Measurements from ENCODE around the gene ATP10A. TPM values are rescaled to one million over a fixed set of nuclear protein-coding genes. Genes with fewer than 3 reads are reported as not detected.

Gene ATP10A
- total and polyA plus RNA-seq, 8 donors = 1.5 to 15.2 (median 3.2) TPM

GRCh38 chr15:25728816-25729215, 134.3 kb downstream of the ATP10A start:
- TF ChIP-seq CTCF (IDR thresholded peaks at IDR 0.05) (no peak), POLR2A (IDR thresholded peaks at IDR 0.05) (no peak), EP300 (IDR thresholded peaks at IDR 0.05) (no peak), POLR2AphosphoS5 (IDR thresholded peaks at IDR 0.05) (no peak)
- peak in 1 of 2 donors; percentile 18 for DNase-seq
- H3K36me3 ChIP-seq = peaks cover 0 to 21% (median 6%) of the 10 kb centered on the region in 4 donors
- no peaks in the 10 kb centered on the region for H3K4me1 ChIP-seq
- H3K9me3 ChIP-seq = no peaks in the 10 kb centered on the region
- no peak overlapping the region for H3K4me3 ChIP-seq
- intact Hi-C loops (cut with DNase I; ENCODE audit: low total_unique reads) = no loop called here
- H3K27ac ChIP-seq = no peak overlapping the region
- WGBS, 5 donors = 81 to 88% (median 87%) methylated on average over 15 of the region's 15 CpGs
- H3K27me3 ChIP-seq = no peaks in the 10 kb centered on the region

- H3K27ac ChIP-seq = no peak overlapping the region
- no peaks in the 10 kb centered on the region for H3K9me3 ChIP-seq
- intact Hi-C loops (cut with DNase I; ENCODE audit: low total_unique reads) = no loop called here
- H3K36me3 ChIP-seq = peaks cover 0 to 23% (median 6%) of the 10 kb centered on the region in 4 donors
- H3K4me3 ChIP-seq = no peak overlapping the region
- H3K4me1 ChIP-seq = no peaks in the 10 kb centered on the region
- DNase-seq = peak in 1 of 2 donors; percentile 8
- WGBS, 5 donors = 82 to 89% (median 86%) methylated on average over 18 of the region's 18 CpGs
- no peaks in the 10 kb centered on the region for H3K27me3 ChIP-seq
- TF ChIP-seq EP300 (IDR thresholded peaks at IDR 0.05) = no peak
- TF ChIP-seq CTCF (IDR thresholded peaks at IDR 0.05) = no peak
- TF ChIP-seq POLR2AphosphoS5 (IDR thresholded peaks at IDR 0.05) = no peak
- TF ChIP-seq POLR2A (IDR thresholded peaks at IDR 0.05) = no peak
Measured at GRCh38 chr15:25727867-25728600, 135.1 kb downstream of the ATP10A start.

- WGBS, 5 donors = 87 to 92% (median 91%) methylated on average over 15 of the region's 15 CpGs
- intact Hi-C loops (cut with DNase I; ENCODE audit: low total_unique reads) = no loop called here
Measured at GRCh38 chr15:25727116-25727515, 136.0 kb downstream of the ATP10A start.

GRCh38 chr15:25725758-25726157, 137.4 kb downstream of the ATP10A start:
- H3K27ac ChIP-seq = no peak overlapping the region
- intact Hi-C loops (cut with DNase I; ENCODE audit: low total_unique reads) = no loop called here
- H3K4me3 ChIP-seq = no peak overlapping the region
- TF ChIP-seq POLR2A (IDR thresholded peaks at IDR 0.05) = no peak
- no peak for TF ChIP-seq POLR2AphosphoS5 (IDR thresholded peaks at IDR 0.05)
- no peak for TF ChIP-seq CTCF (IDR thresholded peaks at IDR 0.05)
- no peak for TF ChIP-seq EP300 (IDR thresholded peaks at IDR 0.05)
- no peaks in the 10 kb centered on the region for H3K9me3 ChIP-seq
- peaks cover 0 to 27% (median 12%) of the 10 kb centered on the region in 4 donors for H3K36me3 ChIP-seq
- H3K4me1 ChIP-seq = no peaks in the 10 kb centered on the region
- no peaks in the 10 kb centered on the region for H3K27me3 ChIP-seq
- peak in 1 of 2 donors; percentile 15 for DNase-seq
- WGBS, 5 donors = 89 to 93% (median 91%) methylated on average over 11 to 14 of the region's 14 CpGs

More at GRCh38 chr15:25727116-25727515, 136.0 kb downstream of the ATP10A start:
- peak in 1 of 2 donors; percentile 25 for DNase-seq
- Histone ChIP-seq H3K36me3 (peaks cover 0 to 23% (median 8%) of the 10 kb centered on the region in 4 donors), H3K27ac (no peak overlapping the region), H3K4me3 (no peak overlapping the region), H3K27me3 (no peaks in the 10 kb centered on the region), H3K9me3 (no peaks in the 10 kb centered on the region), H3K4me1 (no peaks in the 10 kb centered on the region)
- TF ChIP-seq POLR2A (IDR thresholded peaks at IDR 0.05) (no peak), POLR2AphosphoS5 (IDR thresholded peaks at IDR 0.05) (no peak)

- Histone ChIP-seq H3K27me3 (no peaks in the 10 kb centered on the region), H3K4me1 (no peaks in the 10 kb centered on the region), H3K36me3 (peaks cover 0 to 32% (median 15%) of the 10 kb centered on the region in 4 donors), H3K9me3 (no peaks in the 10 kb centered on the region), H3K4me3 (no peak overlapping the region), H3K27ac (no peak overlapping the region)
- 91 to 97% (median 92%) methylated on average over 7 of the region's 7 CpGs for WGBS, 5 donors
- DNase-seq = peak in 1 of 2 donors; percentile 21
- TF ChIP-seq CTCF (IDR thresholded peaks at IDR 0.05) (no peak), POLR2A (IDR thresholded peaks at IDR 0.05) (no peak), EP300 (IDR thresholded peaks at IDR 0.05) (no peak), POLR2AphosphoS5 (IDR thresholded peaks at IDR 0.05) (no peak)
- intact Hi-C loops (cut with DNase I; ENCODE audit: low total_unique reads) = no loop called here
Measured at GRCh38 chr15:25724899-25725298, 138.2 kb downstream of the ATP10A start.

Measured in stomach (tissue), 9 donors.